Gastrocnemius medialis (tissue), 4 donors: Measurements from ENCODE around the gene CTNNA2.

Experiments used
- POLR2A ChIP-seq, 2 donors: fragments of 450-650 bp; IDR thresholded peaks; one replicate each; pipeline ENCODE4 v1.6.1; 2017; ENCODE audit warnings: antibody characterized with exemption in 2 of 2, mild to moderate bottlenecking in 2 of 2, moderate library complexity in 2 of 2
- TF ChIP-seq, protein P1 (sequence below), 5 experiments: fragments of 450-650 bp in 3 of 5; fragments of 200-600 bp in 2 of 5; sonication (generic) in 2 of 5; IDR thresholded peaks in 4 of 5; conservative IDR thresholded peaks in 1 of 5; 1 replicate in 4 of 5; 2 replicates in 1 of 5; pipeline ENCODE4 v1.5.1; 2016 to 2019; ENCODE audit warnings: antibody characterized with exemption in 5 of 5, mild to moderate bottlenecking in 3 of 5, moderate library complexity in 3 of 5

DNA sequence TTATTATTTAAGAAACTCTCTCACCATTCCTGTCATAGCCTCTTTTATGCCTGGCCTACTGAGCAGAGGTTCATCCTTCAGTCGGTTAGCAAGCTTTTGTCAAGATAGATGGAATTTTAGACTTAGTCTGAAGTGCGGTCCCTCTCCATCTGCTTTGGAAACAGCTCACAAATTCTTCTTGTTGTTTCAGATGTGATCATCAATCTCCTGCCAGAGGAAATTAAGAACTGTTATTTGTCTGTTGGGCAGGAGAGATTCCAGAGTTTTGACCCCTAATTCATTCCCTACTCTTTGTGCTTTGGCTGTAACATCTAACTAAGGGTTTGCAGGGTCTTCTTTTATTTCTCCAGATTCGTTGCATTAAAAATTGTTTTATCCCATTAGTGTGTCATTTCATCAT is 735.3 kb downstream of the CTNNA2 start:
- TF ChIP-seq, protein P1, sequence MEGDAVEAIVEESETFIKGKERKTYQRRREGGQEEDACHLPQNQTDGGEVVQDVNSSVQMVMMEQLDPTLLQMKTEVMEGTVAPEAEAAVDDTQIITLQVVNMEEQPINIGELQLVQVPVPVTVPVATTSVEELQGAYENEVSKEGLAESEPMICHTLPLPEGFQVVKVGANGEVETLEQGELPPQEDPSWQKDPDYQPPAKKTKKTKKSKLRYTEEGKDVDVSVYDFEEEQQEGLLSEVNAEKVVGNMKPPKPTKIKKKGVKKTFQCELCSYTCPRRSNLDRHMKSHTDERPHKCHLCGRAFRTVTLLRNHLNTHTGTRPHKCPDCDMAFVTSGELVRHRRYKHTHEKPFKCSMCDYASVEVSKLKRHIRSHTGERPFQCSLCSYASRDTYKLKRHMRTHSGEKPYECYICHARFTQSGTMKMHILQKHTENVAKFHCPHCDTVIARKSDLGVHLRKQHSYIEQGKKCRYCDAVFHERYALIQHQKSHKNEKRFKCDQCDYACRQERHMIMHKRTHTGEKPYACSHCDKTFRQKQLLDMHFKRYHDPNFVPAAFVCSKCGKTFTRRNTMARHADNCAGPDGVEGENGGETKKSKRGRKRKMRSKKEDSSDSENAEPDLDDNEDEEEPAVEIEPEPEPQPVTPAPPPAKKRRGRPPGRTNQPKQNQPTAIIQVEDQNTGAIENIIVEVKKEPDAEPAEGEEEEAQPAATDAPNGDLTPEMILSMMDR (IDR thresholded peaks at IDR 0.05 in 4 of 5, conservative IDR thresholded peaks at IDR 0.05 in 1 of 5), result no peak
- no peak for TF ChIP-seq POLR2A (IDR thresholded peaks at IDR 0.05)
